T-helper 1 cell treated with Interleukin-12 subunit alpha and Interleukin-12 subunit beta and Interleukin-4 antibody, amounts not matched to agents 30 μg/mL and 1 μg/mL, for 36 hours (primary cell): ENCODE results near the gene RNF169.
"Not testable (repeated sequence)": the region's sequence is repeated elsewhere in the genome, so short reads cannot be mapped to it uniquely, and the experiment has no call there.

Source experiments
- H3K27ac Mint-ChIP-seq: one replicate; pipeline ENCODE4 v1.8.0; 2021; ENCODE audit warnings: mild to moderate bottlenecking, mixed read lengths
- H3K27me3 Mint-ChIP-seq: one replicate; pipeline ENCODE4 v1.8.0; 2021; ENCODE audit warnings: low read depth, mixed read lengths
- H3K36me3 Mint-ChIP-seq: one replicate; pipeline ENCODE4 v1.8.0; 2021; ENCODE audit warnings: low read depth, mixed read lengths
- H3K4me1 Mint-ChIP-seq: one replicate; pipeline ENCODE4 v1.8.0; 2021; ENCODE audit warnings: low read depth, mixed read lengths
- H3K4me3 Mint-ChIP-seq: one replicate; pipeline ENCODE4 v1.8.0; 2021; ENCODE audit warnings: mild to moderate bottlenecking, moderate library complexity, mixed read lengths
- H3K9me3 Mint-ChIP-seq: one replicate; pipeline ENCODE4 v1.8.0; 2021; ENCODE audit warnings: mixed read lengths

The RNF169 gene

GRCh38 chr11:74815966-74816365 lies 67.3 kb downstream of the RNF169 start:
- Mint-ChIP-seq H3K27ac (no peak overlapping the region), H3K4me3 (no peak overlapping the region), H3K4me1 (peaks cover 20% of the 10 kb centered on the region), H3K9me3 (no peaks in the 10 kb centered on the region), H3K27me3 (no peaks in the 10 kb centered on the region), H3K36me3 (peaks cover 38% of the 10 kb centered on the region)

GRCh38 chr11:74816664-74817063 lies 68.0 kb downstream of the RNF169 start:
- Mint-ChIP-seq H3K27ac (no peak overlapping the region), H3K4me3 (no peak overlapping the region), H3K27me3 (no peaks in the 10 kb centered on the region), H3K9me3 (no peaks in the 10 kb centered on the region), H3K4me1 (peaks cover 23% of the 10 kb centered on the region), H3K36me3 (peaks cover 39% of the 10 kb centered on the region)

- H3K36me3 Mint-ChIP-seq: peaks cover 42% of the 10 kb centered on the region
- no peak overlapping the region for H3K4me3 Mint-ChIP-seq
Measured at GRCh38 chr11:74818283-74818946, 69.8 kb downstream of the RNF169 start.

GRCh38 chr11:74819400-74819799 lies 70.8 kb downstream of the RNF169 start:
- H3K9me3 Mint-ChIP-seq: peaks cover 9% of the 10 kb centered on the region
- peak overlapping the region; percentile 37 for H3K27ac Mint-ChIP-seq
- H3K4me3 Mint-ChIP-seq: no peak overlapping the region
- no peaks in the 10 kb centered on the region for H3K27me3 Mint-ChIP-seq
- peaks cover 51% of the 10 kb centered on the region for H3K36me3 Mint-ChIP-seq
- peaks cover 24% of the 10 kb centered on the region for H3K4me1 Mint-ChIP-seq

More at GRCh38 chr11:74818283-74818946, 69.8 kb downstream of the RNF169 start:
- Mint-ChIP-seq H3K9me3 (no peaks in the 10 kb centered on the region), H3K27ac (peak overlapping the region; percentile 46), H3K27me3 (no peaks in the 10 kb centered on the region), H3K4me1 (peaks cover 24% of the 10 kb centered on the region)

DNA sequence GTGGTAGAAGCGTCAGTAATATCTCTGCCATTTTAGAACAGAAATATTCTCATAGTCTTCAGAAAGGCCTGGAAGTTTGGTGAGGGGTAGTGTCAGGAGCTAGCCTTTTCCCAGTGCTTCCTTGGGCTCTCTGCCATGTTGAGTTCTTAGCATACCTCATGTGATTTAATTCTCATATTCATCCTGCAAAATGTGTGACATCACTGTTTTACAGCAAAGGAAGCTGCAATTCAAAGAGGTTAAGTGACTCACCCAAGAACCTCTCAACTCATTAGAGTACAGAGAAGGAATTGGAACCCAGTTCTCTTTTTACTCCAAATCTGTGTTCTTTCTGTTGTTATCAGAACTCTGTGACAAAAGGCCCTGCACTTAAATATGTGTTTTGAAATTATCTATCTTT lies 72.1 kb downstream of the RNF169 start:
- Mint-ChIP-seq H3K36me3 (peaks cover 65% of the 10 kb centered on the region), H3K27me3 (no peaks in the 10 kb centered on the region), H3K4me3 (no peak overlapping the region), H3K4me1 (peaks cover 24% of the 10 kb centered on the region), H3K9me3 (peaks cover 23% of the 10 kb centered on the region), H3K27ac (no peak overlapping the region)

GRCh38 chr11:74822170-74822569 lies 73.5 kb downstream of the RNF169 start:
- H3K27ac Mint-ChIP-seq: no peak overlapping the region
- H3K4me1 Mint-ChIP-seq: peaks cover 24% of the 10 kb centered on the region

DNA sequence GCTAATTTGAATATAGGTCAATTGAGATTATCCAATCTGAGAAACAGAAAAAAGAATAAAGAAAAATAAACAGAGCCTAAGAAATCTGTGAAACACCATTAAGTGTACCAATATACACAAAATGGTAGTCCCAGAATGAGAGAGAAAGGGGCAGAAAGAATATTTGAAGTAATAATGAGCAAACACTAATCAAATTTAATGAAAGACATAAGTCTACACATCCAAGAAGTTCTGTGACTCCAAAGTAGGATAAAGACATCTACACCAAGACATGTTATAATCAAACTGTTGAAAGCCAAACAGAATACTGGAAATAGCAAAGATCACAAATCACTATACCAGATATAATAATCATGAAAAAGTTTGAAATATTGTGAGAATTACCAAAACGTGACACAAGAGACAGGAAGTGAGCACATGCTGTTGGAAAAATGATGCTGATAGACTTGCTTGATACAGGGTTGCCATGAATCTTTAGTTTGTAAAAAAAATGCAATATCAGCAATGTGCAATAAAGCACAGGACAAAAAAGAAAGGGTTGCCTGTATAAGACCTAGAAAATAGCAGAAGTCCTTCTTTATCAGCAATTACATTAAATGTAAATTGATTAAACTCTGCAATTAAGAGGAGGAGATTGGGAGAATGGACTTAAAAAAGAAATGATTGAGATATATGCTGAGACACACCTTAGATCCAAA lies 75.8 kb downstream of the RNF169 start:
- Mint-ChIP-seq H3K36me3 (peaks cover 72% of the 10 kb centered on the region), H3K27ac (no peak overlapping the region), H3K4me3 (no peak overlapping the region), H3K27me3 (no peaks in the 10 kb centered on the region), H3K9me3 (peaks cover 49% of the 10 kb centered on the region), H3K4me1 (peaks cover 9% of the 10 kb centered on the region)

More at GRCh38 chr11:74822170-74822569, 73.5 kb downstream of the RNF169 start:
- H3K36me3 Mint-ChIP-seq: peaks cover 73% of the 10 kb centered on the region
- H3K4me3 Mint-ChIP-seq: no peak overlapping the region
- no peaks in the 10 kb centered on the region for H3K27me3 Mint-ChIP-seq
- peaks cover 35% of the 10 kb centered on the region for H3K9me3 Mint-ChIP-seq

GRCh38 chr11:74825596-74825995 lies 76.9 kb downstream of the RNF169 start:
- H3K27ac Mint-ChIP-seq, H3K27me3 Mint-ChIP-seq, H3K4me3 Mint-ChIP-seq, H3K4me1 Mint-ChIP-seq: not testable (repeated sequence)
- Mint-ChIP-seq H3K36me3 (peaks cover 73% of the 10 kb centered on the region), H3K9me3 (peaks cover 50% of the 10 kb centered on the region)

GRCh38 chr11:74826901-74827300 lies 78.3 kb downstream of the RNF169 start:
- H3K4me3 Mint-ChIP-seq: no peak overlapping the region
- H3K27me3 Mint-ChIP-seq: no peaks in the 10 kb centered on the region
- no peaks in the 10 kb centered on the region for H3K4me1 Mint-ChIP-seq
- H3K36me3 Mint-ChIP-seq: peaks cover 75% of the 10 kb centered on the region
- peaks cover 50% of the 10 kb centered on the region for H3K9me3 Mint-ChIP-seq
- H3K27ac Mint-ChIP-seq: no peak overlapping the region

GRCh38 chr11:74837191-74837590 lies 88.5 kb downstream of the RNF169 start:
- Mint-ChIP-seq H3K4me1 (no peaks in the 10 kb centered on the region), H3K27ac (no peak overlapping the region)

DNA sequence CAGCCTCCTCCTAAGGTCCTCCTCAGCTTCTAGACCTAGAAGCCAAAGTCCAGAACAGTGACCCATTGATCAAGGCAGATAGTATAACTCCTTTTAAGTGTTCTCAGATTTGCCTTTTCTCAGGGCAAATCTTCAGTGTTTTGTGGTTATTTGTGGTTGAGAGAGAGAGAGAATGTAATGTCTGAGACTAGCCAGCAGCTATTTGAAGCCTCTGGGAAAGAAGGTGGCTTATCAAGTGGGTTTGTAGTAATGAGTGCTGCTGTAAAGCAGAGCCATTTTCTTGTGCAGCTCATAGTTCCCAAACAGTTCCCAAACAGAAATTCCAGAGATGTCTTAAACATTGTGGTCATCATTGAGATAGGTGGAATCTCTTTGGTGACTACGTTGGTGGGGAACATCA lies 89.5 kb downstream of the RNF169 start:
- no peaks in the 10 kb centered on the region for H3K4me1 Mint-ChIP-seq
- H3K27ac Mint-ChIP-seq: no peak overlapping the region
- no peaks in the 10 kb centered on the region for H3K9me3 Mint-ChIP-seq
- no peaks in the 10 kb centered on the region for H3K27me3 Mint-ChIP-seq
- H3K4me3 Mint-ChIP-seq: no peak overlapping the region
- H3K36me3 Mint-ChIP-seq: peaks cover 32% of the 10 kb centered on the region

More at GRCh38 chr11:74837191-74837590, 88.5 kb downstream of the RNF169 start:
- Mint-ChIP-seq H3K9me3 (no peaks in the 10 kb centered on the region), H3K27me3 (no peaks in the 10 kb centered on the region), H3K36me3 (peaks cover 29% of the 10 kb centered on the region), H3K4me3 (no peak overlapping the region)

GRCh38 chr11:74839446-74839845 lies 90.8 kb downstream of the RNF169 start:
- H3K4me3 Mint-ChIP-seq: no peak overlapping the region
- H3K27me3 Mint-ChIP-seq: no peaks in the 10 kb centered on the region
- peaks cover 32% of the 10 kb centered on the region for H3K36me3 Mint-ChIP-seq
- H3K9me3 Mint-ChIP-seq: no peaks in the 10 kb centered on the region
- no peaks in the 10 kb centered on the region for H3K4me1 Mint-ChIP-seq
- H3K27ac Mint-ChIP-seq: no peak overlapping the region

DNA sequence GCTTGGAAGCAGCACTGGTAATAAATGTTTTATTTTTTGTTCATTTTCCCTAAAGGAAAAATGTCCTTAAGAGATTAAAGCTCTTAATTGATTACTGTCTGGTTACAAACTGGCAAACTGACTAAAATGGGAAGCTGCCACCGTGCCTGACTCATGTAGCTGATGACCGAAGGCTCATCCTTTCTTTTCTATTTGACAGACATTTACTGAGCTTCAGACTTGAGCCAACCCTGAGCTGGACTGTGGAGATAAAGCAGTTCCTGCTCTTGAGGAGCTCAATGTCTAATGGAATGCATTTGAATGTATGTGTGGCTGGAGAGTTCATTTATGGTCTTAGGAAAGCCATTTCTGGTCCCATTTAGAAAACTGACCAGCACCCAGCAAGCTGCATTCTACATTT lies 91.3 kb downstream of the RNF169 start:
- H3K27me3 Mint-ChIP-seq: no peaks in the 10 kb centered on the region
- H3K36me3 Mint-ChIP-seq: peaks cover 30% of the 10 kb centered on the region
- H3K4me1 Mint-ChIP-seq: no peaks in the 10 kb centered on the region
- H3K4me3 Mint-ChIP-seq: no peak overlapping the region
- H3K27ac Mint-ChIP-seq: no peak overlapping the region
- H3K9me3 Mint-ChIP-seq: no peaks in the 10 kb centered on the region

DNA sequence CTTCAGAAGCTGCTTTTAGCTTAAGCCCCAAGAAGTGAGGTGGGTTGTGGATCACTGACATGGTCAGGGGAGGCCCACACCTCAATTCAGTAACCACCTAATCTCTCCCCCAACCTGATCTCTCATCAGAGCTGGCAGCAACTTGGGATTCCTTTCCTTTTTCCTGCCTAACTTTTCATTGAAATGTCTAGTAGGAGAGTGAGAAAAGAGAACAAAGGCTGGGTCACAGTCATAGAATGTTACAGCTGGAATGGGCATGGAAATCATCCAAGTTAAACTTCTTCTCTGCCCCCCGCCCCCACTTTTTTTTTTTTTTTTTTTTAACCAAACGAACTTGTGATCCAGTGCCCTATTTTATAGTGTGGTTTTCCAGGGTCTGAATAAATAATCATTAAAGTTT lies 91.8 kb downstream of the RNF169 start:
- no peaks in the 10 kb centered on the region for H3K27me3 Mint-ChIP-seq
- H3K4me1 Mint-ChIP-seq: no peaks in the 10 kb centered on the region
- H3K4me3 Mint-ChIP-seq: no peak overlapping the region
- H3K9me3 Mint-ChIP-seq: no peaks in the 10 kb centered on the region
- no peak overlapping the region for H3K27ac Mint-ChIP-seq
- peaks cover 31% of the 10 kb centered on the region for H3K36me3 Mint-ChIP-seq

DNA sequence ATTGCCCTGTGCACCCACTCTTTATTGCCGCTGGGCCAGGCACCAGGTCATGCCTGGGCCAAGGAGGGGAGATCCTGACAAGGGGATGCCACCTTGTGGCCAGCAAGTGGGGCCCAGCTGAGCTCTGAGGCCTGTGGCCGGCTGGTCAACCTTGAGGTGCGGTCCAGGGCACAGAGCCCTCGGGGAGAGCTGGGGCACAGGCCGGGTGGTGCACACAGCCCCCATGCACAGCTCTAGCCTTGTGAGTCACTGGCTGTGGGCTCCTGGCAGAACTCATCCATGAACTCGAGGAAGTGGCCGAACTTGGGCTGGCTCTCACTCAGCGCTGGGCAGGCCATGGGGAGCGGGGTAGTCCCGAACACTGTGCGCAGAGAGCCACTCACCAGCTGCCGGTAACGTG lies 94.3 kb downstream of the RNF169 start:
- H3K4me1 Mint-ChIP-seq: peaks cover 2% of the 10 kb centered on the region
- H3K27ac Mint-ChIP-seq: no peak overlapping the region
- H3K36me3 Mint-ChIP-seq: peaks cover 25% of the 10 kb centered on the region
- no peaks in the 10 kb centered on the region for H3K9me3 Mint-ChIP-seq
- H3K27me3 Mint-ChIP-seq: no peaks in the 10 kb centered on the region
- no peak overlapping the region for H3K4me3 Mint-ChIP-seq
